HS-27A (cell line): ENCODE data around the gene CAPZB.
"Not testable (repeated sequence)": the region's sequence is repeated elsewhere in the genome, so short reads cannot be mapped to it uniquely, and the experiment has no call there.

Experiments
- DNase-seq: peaks from one replicate; pipeline ENCODE4 v3.0.0-alpha.2; 2012; ENCODE audit warnings: low read depth, missing footprints

CAPZB gene

DNA sequence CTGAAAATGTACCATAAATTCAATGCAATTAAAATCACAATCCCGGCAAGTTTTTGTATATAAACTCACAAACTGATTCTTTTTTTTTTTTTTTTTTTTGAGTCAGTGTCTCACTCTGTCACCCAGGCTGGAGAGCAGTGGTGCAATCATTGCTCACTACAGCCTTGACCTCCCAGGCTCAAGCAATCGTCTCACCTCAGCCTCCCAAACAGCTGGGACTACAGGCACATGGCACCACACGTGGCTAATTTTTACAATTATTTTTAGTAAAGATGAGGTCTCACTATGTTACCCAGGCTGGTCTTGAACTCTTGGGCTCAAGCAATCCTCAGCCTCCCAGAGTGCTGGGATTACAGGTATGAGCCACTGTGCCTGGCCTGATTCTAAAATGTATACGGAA is 12.1 kb upstream of the CAPZB start:
- not testable (repeated sequence) for DNase-seq

DNA sequence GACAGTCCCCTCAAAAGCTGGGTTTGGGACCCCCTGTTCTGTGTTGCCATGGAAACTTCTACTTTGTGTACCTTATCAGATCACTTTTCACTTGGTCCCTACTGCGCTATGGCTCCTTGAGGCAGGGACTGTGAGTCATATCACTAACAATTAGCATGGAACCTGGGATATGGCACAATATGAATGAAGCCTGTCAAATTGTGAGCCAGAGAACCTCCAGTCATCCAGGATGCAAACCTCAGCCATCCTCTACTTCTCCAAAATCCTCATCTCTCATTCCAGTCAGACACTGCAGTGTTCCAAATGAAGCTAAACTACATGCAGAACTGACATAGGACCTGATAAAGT is 11.2 kb upstream of the CAPZB start:
- DNase-seq = no peak

- no peak for DNase-seq
Observed at GRCh38 chr1:19495799-19496526, 10.6 kb upstream of the CAPZB start.

DNA sequence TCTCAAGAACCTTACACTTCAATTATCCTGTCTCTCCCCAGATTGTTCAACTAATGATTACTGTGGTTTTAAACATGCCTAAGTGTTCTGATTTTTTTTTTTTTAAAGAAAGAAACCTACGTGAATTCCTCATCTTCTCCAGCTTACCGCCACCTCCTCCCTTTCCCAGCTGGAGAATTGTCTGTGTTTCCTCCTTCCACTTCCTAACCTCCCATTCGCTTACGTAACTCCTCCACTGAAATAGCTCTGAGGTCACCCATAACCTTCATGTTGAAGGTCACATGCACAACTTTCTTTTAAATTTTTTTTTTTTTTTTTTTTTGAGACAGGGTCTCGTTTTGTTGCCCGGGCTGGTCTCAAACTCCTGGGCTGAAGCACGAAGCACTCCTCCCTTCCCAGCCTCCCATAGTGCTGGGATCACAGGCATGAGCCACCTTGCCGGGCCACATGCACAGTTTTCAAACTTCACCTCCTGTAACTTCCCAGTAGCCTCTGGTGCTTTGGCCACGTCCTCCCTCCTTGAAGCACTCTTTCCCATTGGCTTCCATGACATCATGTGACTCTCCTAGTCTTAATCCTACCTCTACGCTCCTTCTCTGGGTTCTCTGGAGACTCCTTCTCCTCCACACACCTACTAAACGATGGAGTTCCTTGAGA is 9.8 kb upstream of the CAPZB start:
- DNase-seq = no peak

- DNase-seq = no peak
Observed at GRCh38 chr1:19493547-19493946, 8.2 kb upstream of the CAPZB start.

DNA sequence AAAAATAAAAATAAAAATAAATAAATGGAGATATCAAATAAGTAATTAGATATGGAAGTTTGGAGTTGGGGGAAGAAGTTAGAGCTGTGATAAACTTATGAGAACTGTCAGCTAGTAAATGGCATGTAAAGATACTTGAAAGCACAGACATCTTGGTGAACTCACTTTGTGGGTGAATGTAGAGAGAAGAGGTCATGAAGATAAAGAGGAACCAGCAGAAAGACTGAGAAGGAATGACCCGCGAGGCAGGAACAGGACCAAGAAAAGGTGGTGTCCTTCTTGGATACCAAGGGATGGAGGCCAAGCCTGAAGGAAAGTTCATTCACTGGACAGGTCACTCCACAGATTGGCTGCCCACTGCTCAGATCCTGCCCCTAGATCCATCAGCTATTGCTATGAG is 4.7 kb upstream of the CAPZB start:
- no peak for DNase-seq

DNA sequence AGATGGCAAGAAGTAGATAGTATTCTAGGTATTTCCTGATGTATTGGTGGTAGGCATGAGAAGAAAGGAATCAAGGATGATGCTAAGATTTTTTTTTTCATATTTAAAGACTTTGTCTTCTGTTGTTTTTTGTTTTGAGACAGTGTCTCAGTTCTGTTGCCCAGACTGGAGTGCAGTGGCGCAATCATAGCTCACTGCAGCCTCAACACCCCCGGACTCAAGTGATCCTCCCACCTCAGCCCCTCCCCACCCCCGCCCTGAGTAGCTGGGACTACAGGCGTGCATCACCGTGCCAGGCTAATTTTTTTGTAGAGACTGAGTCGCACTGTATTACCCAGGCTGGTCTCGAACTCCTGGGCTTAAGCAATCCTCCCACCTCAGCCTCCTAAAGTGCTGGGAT is 2.8 kb upstream of the CAPZB start:
- no peak for DNase-seq

GRCh38 chr1:19484798-19485361 is 459 bp downstream of the CAPZB start:
- no peak for DNase-seq

DNA sequence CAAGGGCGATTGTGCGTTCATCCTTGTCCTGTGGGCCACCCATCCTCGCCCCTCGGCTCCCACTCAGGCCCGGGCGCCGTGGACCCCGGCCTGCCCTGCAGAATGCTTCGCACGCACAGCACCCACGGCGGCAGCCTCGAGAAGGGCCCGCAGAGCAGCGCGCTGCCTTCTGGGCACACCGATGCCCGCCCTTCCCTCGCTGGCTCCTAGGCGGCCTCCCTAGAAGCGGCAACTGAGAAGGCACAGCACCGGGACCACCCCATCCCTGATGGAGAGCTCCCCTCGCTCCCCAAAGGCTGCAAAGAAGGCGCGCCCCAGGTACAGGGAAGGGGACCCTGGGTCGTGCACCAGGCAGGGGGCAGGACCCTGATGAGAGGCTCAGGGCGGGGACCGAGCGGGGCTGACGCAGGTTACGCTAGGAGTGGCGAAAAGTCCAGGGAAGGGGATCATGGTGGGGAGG is 971 bp downstream of the CAPZB start:
- no peak for DNase-seq

GRCh38 chr1:19483691-19484090 is 1.6 kb downstream of the CAPZB start:
- no peak for DNase-seq

DNA sequence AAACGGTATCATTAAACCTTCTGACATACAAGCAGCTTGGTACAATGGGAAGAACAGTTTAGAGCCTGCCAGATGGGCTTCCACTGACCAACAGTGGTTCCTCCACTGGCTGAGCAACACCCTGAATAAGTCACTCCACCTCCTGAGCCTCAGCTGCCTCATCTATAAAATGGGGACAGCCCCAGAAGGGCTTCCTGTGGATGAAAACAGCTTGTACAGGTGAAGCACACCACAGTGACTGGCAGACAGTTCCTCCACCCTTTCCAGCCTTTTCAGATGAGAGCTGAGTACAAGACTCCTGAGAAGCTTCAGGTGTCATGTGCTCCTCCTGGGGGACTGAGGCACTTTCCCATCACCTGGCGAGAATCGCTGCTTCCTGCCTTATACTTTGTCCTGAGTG is 2.1 kb downstream of the CAPZB start:
- DNase-seq = no peak

DNA sequence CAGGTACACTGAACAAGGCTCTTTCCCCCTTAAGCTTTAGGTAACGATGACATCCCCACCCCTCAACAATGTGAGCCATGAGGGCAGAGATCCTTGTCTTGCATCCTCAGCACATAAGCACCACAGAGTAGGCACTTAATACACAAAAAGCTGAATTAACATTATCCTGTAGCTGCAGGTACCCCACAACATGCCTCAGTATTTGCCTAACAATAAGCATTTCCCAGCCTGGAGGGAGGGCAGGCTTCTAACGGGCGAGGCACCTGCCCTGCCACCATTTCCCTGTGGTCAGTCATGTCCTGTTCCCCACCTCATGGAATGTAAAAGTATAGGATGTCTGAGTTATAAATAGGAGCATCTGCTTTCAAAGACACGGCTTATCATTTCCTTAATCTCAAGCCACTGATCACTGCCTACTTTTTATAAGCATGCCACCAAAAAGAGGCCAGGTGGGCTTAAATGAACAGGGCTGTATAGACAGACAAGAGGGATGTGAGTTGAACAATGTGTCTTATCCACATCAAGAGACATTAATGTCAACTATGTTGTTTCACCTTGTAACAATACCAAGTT is 3.4 kb downstream of the CAPZB start:
- DNase-seq = no peak

GRCh38 chr1:19480282-19480681 is 5.1 kb downstream of the CAPZB start:
- DNase-seq = no peak

DNA sequence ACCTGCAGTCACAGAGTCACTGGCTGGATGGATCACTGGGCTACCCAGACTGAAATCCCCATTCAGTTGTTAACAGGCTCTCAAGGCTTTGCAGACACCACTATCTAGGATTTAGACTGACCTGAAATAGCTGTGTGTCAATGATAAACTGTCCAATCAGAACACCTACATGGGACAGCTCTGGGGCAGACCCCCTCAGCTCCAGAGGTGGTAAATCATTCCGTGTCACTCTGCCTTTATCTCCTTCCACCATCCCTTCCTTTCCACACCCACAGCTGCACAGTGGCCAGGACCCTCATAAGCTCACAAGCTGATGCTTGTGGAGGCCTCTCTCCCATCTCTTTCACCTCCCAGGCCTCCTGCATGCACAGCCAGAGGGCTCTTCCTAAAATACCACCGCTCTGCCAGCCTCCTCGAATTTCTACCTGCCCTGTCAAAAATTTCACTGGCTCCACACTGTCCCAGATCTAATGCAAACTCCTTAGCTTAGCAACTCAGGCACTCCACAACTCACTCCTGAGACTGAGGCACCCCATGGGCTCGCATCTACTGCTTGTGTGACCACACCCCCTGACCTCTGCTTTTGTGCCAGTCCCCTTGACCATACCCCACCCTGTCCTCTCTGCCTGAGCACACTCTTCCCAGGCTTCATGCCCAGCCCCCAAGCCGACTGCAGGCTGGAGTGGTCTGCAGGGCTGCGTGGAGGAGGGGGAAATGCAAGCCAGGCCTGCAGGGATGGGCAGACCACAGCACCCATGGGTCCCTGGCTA is 5.8 kb downstream of the CAPZB start:
- no peak for DNase-seq

DNA sequence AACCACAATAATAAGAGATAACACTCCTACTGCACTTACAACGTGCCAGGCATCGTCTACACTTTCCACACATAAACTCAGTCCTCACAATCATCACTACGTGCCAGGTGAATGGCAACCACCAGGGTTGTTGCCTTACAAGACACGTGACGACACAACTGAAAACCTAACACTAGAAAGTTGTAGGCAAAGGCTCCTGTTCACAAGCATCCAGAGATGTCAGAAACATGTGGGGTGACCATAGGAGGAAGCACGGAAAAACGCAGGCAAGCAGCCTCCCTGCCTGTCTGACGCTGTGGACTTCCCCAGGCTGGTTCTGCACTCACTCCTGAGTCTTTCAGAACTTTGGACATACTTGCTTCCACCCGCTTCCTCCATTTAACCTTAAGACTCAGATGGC is 7.0 kb downstream of the CAPZB start:
- no peak for DNase-seq

GRCh38 chr1:19477284-19478249 is 7.8 kb downstream of the CAPZB start:
- DNase-seq = no peak

DNA sequence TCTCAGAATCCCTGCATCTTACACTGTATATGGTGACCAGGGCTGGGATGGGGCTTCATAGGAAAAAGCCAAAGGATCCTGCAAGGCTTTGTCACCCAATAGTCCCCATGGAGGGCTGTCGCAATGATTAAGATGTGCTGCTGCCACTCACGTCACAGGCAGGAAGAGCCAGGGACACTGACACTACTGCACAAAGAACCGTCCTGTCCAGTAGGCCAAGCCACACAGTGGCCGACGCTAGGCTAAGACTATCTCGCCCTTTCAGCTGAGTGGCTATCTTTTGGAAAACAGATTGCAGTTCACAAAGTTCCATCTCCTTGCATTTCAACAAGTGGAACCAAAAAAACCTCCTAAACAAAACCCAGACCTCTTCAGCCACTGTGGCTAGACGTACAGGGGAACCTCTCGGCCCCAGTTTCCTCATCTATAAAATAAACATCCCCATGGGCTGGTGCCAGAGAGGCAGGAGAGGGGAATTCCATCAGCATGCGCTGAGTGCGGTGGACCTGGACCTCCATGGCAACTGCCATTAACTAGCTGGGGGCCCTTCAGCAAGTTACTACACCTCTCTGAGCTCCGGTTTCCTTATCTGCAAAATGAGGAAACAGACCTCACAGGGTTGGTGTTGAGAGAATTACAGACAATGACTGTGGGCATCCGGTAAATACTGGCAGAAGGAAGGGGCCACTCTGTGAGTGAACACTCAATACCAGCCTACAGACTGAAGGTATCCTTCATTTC is 8.7 kb downstream of the CAPZB start:
- no peak for DNase-seq

DNA sequence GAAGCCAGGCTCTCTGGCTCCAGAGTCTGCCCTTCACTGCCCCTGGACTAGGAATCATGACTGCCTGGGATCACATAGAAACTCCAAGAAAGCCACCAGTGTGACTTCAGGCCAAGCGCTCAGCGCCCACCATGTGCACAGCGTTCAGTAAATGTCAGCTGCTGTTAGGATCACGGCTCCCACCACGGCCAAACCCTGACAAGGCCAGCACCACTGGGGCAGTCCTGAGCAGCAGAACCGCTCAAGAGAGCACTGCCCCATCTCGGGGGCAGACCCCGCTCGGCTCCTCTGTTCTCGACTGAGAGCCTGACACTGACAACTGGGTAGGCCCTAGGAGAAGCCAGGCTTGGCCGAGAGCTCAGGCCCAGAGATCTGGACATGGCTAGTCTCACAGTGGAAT is 10.0 kb downstream of the CAPZB start:
- DNase-seq = no peak

- no peak for DNase-seq
Observed at GRCh38 chr1:19472174-19472573, 13.2 kb downstream of the CAPZB start.

- no peak for DNase-seq
Observed at GRCh38 chr1:19469004-19469403, 16.3 kb downstream of the CAPZB start.
